A549 (cell line): ENCODE measurements around the gene ELFN1. TPM values are rescaled to one million over a fixed set of nuclear protein-coding genes. Genes with fewer than 3 reads are reported as not detected.

ENCODE experiments used
- ATAC-seq, 2 experiments: fragments of 200-7000 bp in 1 of 2; fragments of >200 bp in 1 of 2; cut with Nextera tagmentation in 1 of 2; cut with Tn5 transposase in 1 of 2; 3 replicates each; pipeline versions ENCODE4 v1.8.0 to v1.9.1; 2018 to 2020; ENCODE audit warnings: mild to moderate bottlenecking in 1 of 2, moderate library complexity in 1 of 2
- CTCF ChIA-PET: fragments of 300-600 bp; sonication (Branson Sonifier 250); formaldehyde crosslinking; extraction: SDS; loops from one replicate; lab custom pipeline; 2021; ENCODE audit warnings: antibody characterized with exemption, inconsistent platforms; lab: Yijun Ruan, JAX
- POLR2A ChIA-PET: fragments of 350-600 bp; formaldehyde crosslinking; extraction: SDS; loops from one replicate; lab custom pipeline; 2021; ENCODE audit warnings: antibody characterized with exemption, inconsistent platforms; lab: Yijun Ruan, JAX
- DNase-seq, 2 experiments: peaks; one replicate each; pipeline versions ENCODE4 v3.0.0 to v3.0.0-alpha.2; 2011 to 2016; ENCODE audit warnings: low read depth in 1 of 2, low spot score in 1 of 2
- FAIRE-seq: peaks from 2 replicates; lab custom pipeline; 2011; peaks lifted over from hg19 to GRCh38; lab: Jason Lieb, UNC
- H3K27ac ChIP-seq, 2 experiments: fragments of >200 bp; sonication (Bioruptor Twin); formaldehyde crosslinking; 3 replicates each; pipeline ENCODE4 v1.5.1; 2016 to 2017
- H3K4me1 ChIP-seq: fragments of >200 bp; sonication (Bioruptor Twin); formaldehyde crosslinking; 3 replicates; pipeline ENCODE4 v1.6.1; 2016
- H3K4me2 ChIP-seq: fragments of >200 bp; sonication (Bioruptor Twin); formaldehyde crosslinking; 3 replicates; pipeline ENCODE4 v1.6.1; 2016
- H3K4me3 ChIP-seq: fragments of >200 bp; sonication (Bioruptor Twin); formaldehyde crosslinking; 3 replicates; pipeline ENCODE4 v1.5.1; 2016
- H3K9me3 ChIP-seq: fragments of >200 bp; sonication (Bioruptor Twin); formaldehyde crosslinking; 3 replicates; pipeline ENCODE4 v1.6.1; 2016
- BCL3 ChIP-seq: fragments of >200 bp; sonication (Bioruptor Twin); formaldehyde crosslinking; IDR thresholded peaks from 3 replicates; pipeline ENCODE4 v1.6.1; 2016
- BHLHE40 ChIP-seq: IDR thresholded peaks from 2 replicates; pipeline ENCODE4 v1.6.1; 2012; ENCODE audit warnings: low read depth, low read length, inconsistent platforms
- CBX8 ChIP-seq: fragments of 200-600 bp; sonication (generic); IDR thresholded peaks from 2 replicates; pipeline ENCODE4 v1.6.1; 2016
- E2F6 ChIP-seq: IDR thresholded peaks from 2 replicates; pipeline ENCODE4 v1.6.1; 2012; ENCODE audit warnings: low read depth, borderline replicate concordance
- EHMT2 ChIP-seq: fragments of 200-600 bp; sonication (generic); IDR thresholded peaks from 2 replicates; pipeline ENCODE4 v1.6.1; 2016; ENCODE audit warnings: antibody characterized with exemption, low read depth, mild to moderate bottlenecking, moderate library complexity
- FOSL2 ChIP-seq, 2 experiments: fragments of 450-650 bp in 1 of 2; fragments of >200 bp in 1 of 2; sonication (Bioruptor Twin) in 1 of 2; formaldehyde crosslinking; IDR thresholded peaks; 2 replicates each; pipeline versions ENCODE4 v1.5.0 to v1.6.1; 2016 to 2020; ENCODE audit warnings: mild to moderate bottlenecking in 1 of 2, moderate library complexity in 1 of 2
- HES2 ChIP-seq: fragments of >200 bp; sonication (Bioruptor Twin); formaldehyde crosslinking; IDR thresholded peaks from 2 replicates; pipeline ENCODE4 v1.6.1; 2016
- HMGXB4 ChIP-seq: fragments of 250-450 bp; sonication (Bioruptor Pico); IDR thresholded peaks from 2 replicates; pipeline ENCODE4 v1.5.0; 2021; ENCODE audit warnings: mild to moderate bottlenecking, moderate library complexity, borderline replicate concordance
- HOXA7 ChIP-seq: fragments of 250-450 bp; sonication (Bioruptor Pico); IDR thresholded peaks from 2 replicates; pipeline ENCODE4 v1.5.0; 2020; ENCODE audit warnings: mild to moderate bottlenecking, moderate library complexity
- KDM5A ChIP-seq: fragments of 200-600 bp; sonication (generic); IDR thresholded peaks from 2 replicates; pipeline ENCODE4 v1.6.1; 2016; ENCODE audit warnings: antibody characterized with exemption, mild to moderate bottlenecking
- MAZ ChIP-seq: fragments of 150-350 bp; IDR thresholded peaks from 2 replicates; pipeline ENCODE4 v1.6.1; 2014; ENCODE audit warnings: antibody characterized with exemption, low read depth, low read length, borderline replicate concordance
- MYC ChIP-seq: IDR thresholded peaks from 2 replicates; pipeline ENCODE4 v1.6.1; 2012; ENCODE audit warnings: mild to moderate bottlenecking, inconsistent platforms, low read length, improper control_type of control experiment, borderline replicate concordance
- PHF8 ChIP-seq: fragments of 200-600 bp; sonication (generic); IDR thresholded peaks from 2 replicates; pipeline ENCODE4 v1.6.1; 2016; ENCODE audit warnings: low read depth, mild to moderate bottlenecking, antibody characterized with exemption, moderate library complexity, borderline replicate concordance
- RAD21 ChIP-seq, 2 experiments: fragments of >200 bp in 1 of 2; sonication (Bioruptor Twin) in 1 of 2; formaldehyde crosslinking in 1 of 2; IDR thresholded peaks in 1 of 2; conservative IDR thresholded peaks in 1 of 2; 2 replicates in 1 of 2; 3 replicates in 1 of 2; pipeline ENCODE4 v1.6.1; 2012 to 2018; ENCODE audit warnings: inconsistent platforms in 1 of 2
- RCOR1 ChIP-seq: fragments of 150-350 bp; IDR thresholded peaks from 2 replicates; pipeline ENCODE4 v1.6.1; 2014; ENCODE audit warnings: antibody characterized with exemption, low read length, low read depth
- RFX5 ChIP-seq: fragments of 450-650 bp; IDR thresholded peaks from 2 replicates; pipeline ENCODE4 v1.7.1; 2014; ENCODE audit warnings: antibody characterized with exemption, mild to moderate bottlenecking, moderate library complexity
- SMC3 ChIP-seq: fragments of >200 bp; sonication (Bioruptor Twin); formaldehyde crosslinking; IDR thresholded peaks from 3 replicates; pipeline ENCODE4 v1.6.1; 2018; ENCODE audit warnings: inconsistent platforms
- TP53 ChIP-seq: fragments of 250-450 bp; sonication (Bioruptor Pico); IDR thresholded peaks from 2 replicates; pipeline ENCODE4 v1.5.0; 2021; ENCODE audit warnings: mild to moderate bottlenecking, moderate library complexity
- ZC3H11A ChIP-seq: fragments of 450-650 bp; IDR thresholded peaks from 2 replicates; pipeline ENCODE4 v1.6.1; 2014; ENCODE audit warnings: antibody characterized with exemption, mild to moderate bottlenecking
- ZNF302 ChIP-seq: fragments of 250-450 bp; sonication (Bioruptor Pico); IDR thresholded peaks from 2 replicates; pipeline ENCODE4 v1.9.0; 2021; ENCODE audit warnings: inconsistent platforms, mild to moderate bottlenecking, moderate library complexity
- ZSCAN20 ChIP-seq: fragments of 250-450 bp; sonication (Bioruptor Pico); IDR thresholded peaks from 2 replicates; pipeline ENCODE4 v1.8.0; 2022; ENCODE audit warnings: mild to moderate bottlenecking, moderate library complexity
- WGBS: methylation state at CpG from one replicate; pipeline ENCODE4 v1.1.6; 2017; ENCODE audit errors: missing lambda C conversion rate; 5-methylcytosine and 5-hydroxymethylcytosine counted together
- polyA plus RNA-seq, 4 experiments: library from polyadenylated mRNA; depleted of rRNA in 3 of 4; stranded (reverse); fragments of >200 nt; fragmentation: RNase III in 1 of 4; extraction: RNeasy Plus Mini Kit Qiagen cat#74134 plus additional on column Dnase treatment in 1 of 4; gene quantifications; 2 replicates in 3 of 4; 3 replicates in 1 of 4; pipeline ENCODE4 v1.2.3, GENCODE V29; 2011 to 2017

ELFN1 gene
- polyA plus RNA-seq, 2 of the 4 experiments (the other 2 are of a cell fraction) = 0.08 to 0.10 TPM

GRCh38 chr7:1637155-1637554, 32.9 kb upstream of the ELFN1 start:
- ATAC-seq (no peak), DNase-seq (no peak), FAIRE-seq (no peak)
- CTCF ChIA-PET = interaction anchor here (0.9 to 1.6 kb wide), 3 partner anchors 12 to 58 kb away, joined by 3 to 5 read pairs (median 4); no protein-coding TSS in a partner anchor
- POLR2A ChIA-PET = no interaction called here
- Histone ChIP-seq H3K9me3 (peaks cover 25% of the 10 kb centered on the region), H3K4me2 (no peak overlapping the region), H3K27ac (no peak overlapping the region), H3K4me1 (no peaks in the 10 kb centered on the region), H3K4me3 (no peak overlapping the region)
- 20% methylated on average over 2 of the region's 2 CpGs for WGBS
- TF ChIP-seq E2F6 (no peak), ZC3H11A (no peak), ZNF302 (CRISPR knock-in tag) (no peak), ZSCAN20 (CRISPR knock-in tag) (no peak), RFX5 (no peak), HMGXB4 (CRISPR knock-in tag) (no peak), BCL3 (no peak), HES2 (no peak), FOSL2 (IDR thresholded peaks at IDR 0.05) (no peak), FOSL2 (CRISPR knock-in tag; IDR thresholded peaks at IDR 0.05) (no peak)

GRCh38 chr7:1638215-1638661, 31.8 kb upstream of the ELFN1 start:
- WGBS = 56% methylated on average over 10 of the region's 11 CpGs
- no peak for FAIRE-seq
- POLR2A ChIA-PET = no interaction called here
- TF ChIP-seq SMC3 = no peak
- no peak for TF ChIP-seq MAZ
- TF ChIP-seq RAD21 (conservative IDR thresholded peaks at IDR 0.05 in 1 of 2, IDR thresholded peaks at IDR 0.05 in 1 of 2) = no peak
- TF ChIP-seq RCOR1 = no peak
- no peak for TF ChIP-seq HOXA7 (CRISPR knock-in tag)
- no peak for TF ChIP-seq CBX8
- no peak for ATAC-seq
- Histone ChIP-seq H3K4me1 (no peaks in the 10 kb centered on the region), H3K4me3 (no peak overlapping the region), H3K27ac (no peak overlapping the region), H3K4me2 (no peak overlapping the region), H3K9me3 (peaks cover 25% of the 10 kb centered on the region)
- CTCF ChIA-PET = interaction anchor here (0.8 to 1.6 kb wide), 4 partner anchors 11 to 709 kb away, joined by 3 to 5 read pairs (median 4); no protein-coding TSS in a partner anchor
- no peak for DNase-seq

- POLR2A ChIA-PET = no interaction called here
- Histone ChIP-seq H3K4me3 (no peak overlapping the region), H3K4me2 (no peak overlapping the region), H3K27ac (no peak overlapping the region), H3K4me1 (no peaks in the 10 kb centered on the region), H3K9me3 (peaks cover 25% of the 10 kb centered on the region)
- no peak for DNase-seq
- no peak for FAIRE-seq
- 66% methylated on average over 8 of the region's 8 CpGs for WGBS
- CTCF ChIA-PET = interaction anchor here (1.0 to 1.2 kb wide), 2 partner anchors 15 to 54 kb away, joined by 3 to 5 read pairs; no protein-coding TSS in a partner anchor
- TF ChIP-seq ZSCAN20 (CRISPR knock-in tag) (no peak), KDM5A (no peak), HOXA7 (CRISPR knock-in tag) (no peak), TP53 (no peak), PHF8 (no peak), MYC (no peak), EHMT2 (no peak), ZNF302 (CRISPR knock-in tag) (no peak), HMGXB4 (CRISPR knock-in tag) (no peak), BHLHE40 (no peak)
- no peak for ATAC-seq
Observed at GRCh38 chr7:1639071-1639470, 31.0 kb upstream of the ELFN1 start.
